ENCODE results near the gene SYNE2. TPM values are rescaled to one million over a fixed set of nuclear protein-coding genes. Genes with fewer than 3 reads are reported as not detected.

SYNE2 gene
- total and polyA plus RNA-seq, 2 of the 8 experiments (the other 6 are each of a cell fraction or from before 2014, with no cell fraction given), result 32.6 to 46.1 TPM

DNA sequence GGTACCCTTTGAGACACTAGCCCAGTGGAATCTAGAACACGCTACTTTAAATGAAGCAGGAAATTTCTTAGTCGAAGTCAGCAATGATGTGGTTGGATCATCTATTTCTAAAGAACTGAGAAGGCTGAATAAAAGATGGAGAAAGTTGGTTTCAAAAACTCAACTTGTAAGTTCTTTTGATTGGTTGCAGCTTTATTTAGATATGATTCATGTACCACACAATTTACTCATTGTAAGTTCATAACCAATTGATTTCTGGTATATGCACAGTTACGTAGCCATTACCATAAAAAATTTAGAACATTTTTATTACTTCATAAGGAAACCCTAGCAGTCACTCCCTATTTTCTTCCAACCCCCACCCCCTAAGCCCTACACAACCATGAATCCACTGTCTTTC lies 129.8 kb downstream of the SYNE2 start (continued):
- TF ChIP-seq, protein P1, sequence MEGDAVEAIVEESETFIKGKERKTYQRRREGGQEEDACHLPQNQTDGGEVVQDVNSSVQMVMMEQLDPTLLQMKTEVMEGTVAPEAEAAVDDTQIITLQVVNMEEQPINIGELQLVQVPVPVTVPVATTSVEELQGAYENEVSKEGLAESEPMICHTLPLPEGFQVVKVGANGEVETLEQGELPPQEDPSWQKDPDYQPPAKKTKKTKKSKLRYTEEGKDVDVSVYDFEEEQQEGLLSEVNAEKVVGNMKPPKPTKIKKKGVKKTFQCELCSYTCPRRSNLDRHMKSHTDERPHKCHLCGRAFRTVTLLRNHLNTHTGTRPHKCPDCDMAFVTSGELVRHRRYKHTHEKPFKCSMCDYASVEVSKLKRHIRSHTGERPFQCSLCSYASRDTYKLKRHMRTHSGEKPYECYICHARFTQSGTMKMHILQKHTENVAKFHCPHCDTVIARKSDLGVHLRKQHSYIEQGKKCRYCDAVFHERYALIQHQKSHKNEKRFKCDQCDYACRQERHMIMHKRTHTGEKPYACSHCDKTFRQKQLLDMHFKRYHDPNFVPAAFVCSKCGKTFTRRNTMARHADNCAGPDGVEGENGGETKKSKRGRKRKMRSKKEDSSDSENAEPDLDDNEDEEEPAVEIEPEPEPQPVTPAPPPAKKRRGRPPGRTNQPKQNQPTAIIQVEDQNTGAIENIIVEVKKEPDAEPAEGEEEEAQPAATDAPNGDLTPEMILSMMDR (IDR thresholded peaks at IDR 0.05; ENCODE audit: control extremely low read depth in 1 of 3, insufficient read depth in 1 of 3, low read depth in 1 of 3, low read length in 3 of 3), result no peak
- TF ChIP-seq CREB1 (IDR thresholded peaks at IDR 0.05) (no peak), SP4 (IDR thresholded peaks at IDR 0.05; ENCODE audit: low read length) (no peak), SP1 (IDR thresholded peaks at IDR 0.05; ENCODE audit: low read depth, low read length) (no peak), NRF1 (IDR thresholded peaks at IDR 0.05; ENCODE audit: low read depth, low read length) (no peak), HDAC2 (IDR thresholded peaks at IDR 0.05; ENCODE audit: borderline replicate concordance in 1 of 2, low read depth in 2 of 2, low read length in 2 of 2) (no peak), TBP (IDR thresholded peaks at IDR 0.05; ENCODE audit: low read depth, low read length) (no peak)
- TF ChIP-seq, protein P2, sequence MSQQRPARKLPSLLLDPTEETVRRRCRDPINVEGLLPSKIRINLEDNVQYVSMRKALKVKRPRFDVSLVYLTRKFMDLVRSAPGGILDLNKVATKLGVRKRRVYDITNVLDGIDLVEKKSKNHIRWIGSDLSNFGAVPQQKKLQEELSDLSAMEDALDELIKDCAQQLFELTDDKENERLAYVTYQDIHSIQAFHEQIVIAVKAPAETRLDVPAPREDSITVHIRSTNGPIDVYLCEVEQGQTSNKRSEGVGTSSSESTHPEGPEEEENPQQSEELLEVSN (IDR thresholded peaks at IDR 0.05), result no peak
- TF ChIP-seq, protein P3, sequence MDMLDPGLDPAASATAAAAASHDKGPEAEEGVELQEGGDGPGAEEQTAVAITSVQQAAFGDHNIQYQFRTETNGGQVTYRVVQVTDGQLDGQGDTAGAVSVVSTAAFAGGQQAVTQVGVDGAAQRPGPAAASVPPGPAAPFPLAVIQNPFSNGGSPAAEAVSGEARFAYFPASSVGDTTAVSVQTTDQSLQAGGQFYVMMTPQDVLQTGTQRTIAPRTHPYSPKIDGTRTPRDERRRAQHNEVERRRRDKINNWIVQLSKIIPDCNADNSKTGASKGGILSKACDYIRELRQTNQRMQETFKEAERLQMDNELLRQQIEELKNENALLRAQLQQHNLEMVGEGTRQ (IDR thresholded peaks at IDR 0.05; ENCODE audit: low read length), result no peak

All from H1 (cell line).